K562 (cell line): ENCODE measurements around the gene RTBDN. TPM values are rescaled to one million over a fixed set of nuclear protein-coding genes. Genes with fewer than 3 reads are reported as not detected.
A peak's percentile ranks its signal among the peaks of the same experiment; 100 is the strongest.

Source experiments
- CREB1 ChIP-seq, 2 experiments: sonication (generic) in 1 of 2; formaldehyde crosslinking in 1 of 2; IDR thresholded peaks; 2 replicates each; pipeline versions ENCODE4 v1.6.1 to v1.8.0; 2012 to 2022; ENCODE audit warnings: inconsistent platforms in 1 of 2, mild to moderate bottlenecking in 1 of 2, missing genetic modification reagents in 1 of 2, moderate library complexity in 1 of 2
- FOXA3 ChIP-seq, 2 experiments: fragments of 450-650 bp in 1 of 2; sonication (generic) in 1 of 2; formaldehyde crosslinking; IDR thresholded peaks in 1 of 2; conservative IDR thresholded peaks in 1 of 2; 2 replicates each; pipeline versions ENCODE4 v1.4.0 to v1.8.0; 2020 to 2022; ENCODE audit warnings: mild to moderate bottlenecking in 2 of 2, missing genetic modification reagents in 1 of 2
- FOXJ3 ChIP-seq: sonication (generic); formaldehyde crosslinking; IDR thresholded peaks from 2 replicates; pipeline ENCODE4 v1.4.0; 2020; ENCODE audit warnings: mild to moderate bottlenecking, missing genetic modification reagents
- GATAD2A ChIP-seq: fragments of 450-650 bp; IDR thresholded peaks from 2 replicates; pipeline ENCODE4 v1.6.1; 2017
- NFE2 ChIP-seq: IDR thresholded peaks from 2 replicates; pipeline ENCODE4 v1.6.1; 2014; ENCODE audit warnings: antibody characterized with exemption, low read depth
- NR4A1 ChIP-seq, 2 experiments: fragments of 250-450 bp in 1 of 2; fragments of 450-650 bp in 1 of 2; sonication (Bioruptor Pico) in 1 of 2; IDR thresholded peaks; 2 replicates each; pipeline versions ENCODE4 v1.4.0 to v1.6.1; 2016 to 2020; ENCODE audit warnings: mild to moderate bottlenecking in 2 of 2, missing compliant biosample characterization in 1 of 2, missing genetic modification characterization in 1 of 2, moderate library complexity in 1 of 2
- PTRF ChIP-seq: fragments of 450-650 bp; IDR thresholded peaks from 2 replicates; pipeline ENCODE4 v1.6.1; 2016; ENCODE audit warnings: mild to moderate bottlenecking, missing genetic modification characterization, missing compliant biosample characterization
- polyA plus RNA-seq, 8 experiments: library from polyadenylated mRNA; depleted of rRNA in 4 of 8; stranded (reverse) in 5 of 8; unstranded in 3 of 8; fragments of >200 nt; fragmentation: Nextera tagmentation in 2 of 8; fragmentation: Illumina TruSeq in 1 of 8; extraction: Ambion mirVana in 2 of 8; extraction: Trizol in 1 of 8; gene quantifications; 2 replicates each; pipeline versions ENCODE4 v1.2.1 to v1.2.3, GENCODE V29; 2011 to 2014; ENCODE audit warnings: inconsistent platforms in 1 of 8, missing spikeins in 1 of 8
- total RNA-seq, 7 experiments: library from RNA; depleted of rRNA in 6 of 7; stranded (reverse); fragments of >200 nt in 6 of 7; fragmentation: Illumina TruSeq in 2 of 7; extraction: Trizol in 2 of 7; gene quantifications; 2 replicates each; pipeline versions ENCODE4 v1.2.1 to v1.2.3, GENCODE V29; 2011 to 2021; ENCODE audit warnings: low replicate concordance in 1 of 7
- TF ChIP-seq, protein P1 (sequence below): fragments of 250-450 bp; sonication (Bioruptor Pico); IDR thresholded peaks from 2 replicates; pipeline ENCODE4 v1.5.0; 2021; ENCODE audit warnings: mild to moderate bottlenecking, borderline replicate concordance
- TF ChIP-seq, protein P2 (sequence below): sonication (generic); formaldehyde crosslinking; IDR thresholded peaks from 2 replicates; pipeline ENCODE4 v1.8.1; 2023; ENCODE audit warnings: mild to moderate bottlenecking, missing genetic modification reagents, moderate library complexity
- TF ChIP-seq, protein P3 (sequence below), 3 experiments: fragments of 200-800 bp in 1 of 3; sonication (Bioruptor generic) in 1 of 3; sonication (generic) in 1 of 3; formaldehyde crosslinking in 1 of 3; IDR thresholded peaks; 2 replicates each; pipeline versions ENCODE4 v1.6.1 to v1.8.0; 2016 to 2022; ENCODE audit warnings: mild to moderate bottlenecking in 2 of 3, missing compliant biosample characterization in 2 of 3, missing genetic modification characterization in 2 of 3, missing genetic modification reagents in 1 of 3
- TF ChIP-seq, protein P4 (sequence below): fragments of 450-650 bp; formaldehyde crosslinking; conservative IDR thresholded peaks from 2 replicates; pipeline ENCODE4 v1.4.0; 2022; ENCODE audit warnings: mild to moderate bottlenecking, missing genetic modification characterization
- TF ChIP-seq, protein P5 (sequence below): fragments of 250-450 bp; sonication (Bioruptor Pico); IDR thresholded peaks from 2 replicates; pipeline ENCODE4 v1.8.0; 2022; ENCODE audit warnings: moderate library complexity, mild to moderate bottlenecking, inconsistent platforms
- TF ChIP-seq, protein P6 (sequence below): fragments of 250-450 bp; sonication (Bioruptor Pico); IDR thresholded peaks from 2 replicates; pipeline ENCODE4 v1.8.0; 2022; ENCODE audit warnings: inconsistent platforms, mild to moderate bottlenecking, moderate library complexity, borderline replicate concordance

Gene RTBDN
- total and polyA plus RNA-seq, 9 of the 15 experiments (the other 6 are each of a cell fraction or from before 2014, with no cell fraction given) = 0.20 to 2.3 (median 0.72) TPM; not detected in 1

DNA sequence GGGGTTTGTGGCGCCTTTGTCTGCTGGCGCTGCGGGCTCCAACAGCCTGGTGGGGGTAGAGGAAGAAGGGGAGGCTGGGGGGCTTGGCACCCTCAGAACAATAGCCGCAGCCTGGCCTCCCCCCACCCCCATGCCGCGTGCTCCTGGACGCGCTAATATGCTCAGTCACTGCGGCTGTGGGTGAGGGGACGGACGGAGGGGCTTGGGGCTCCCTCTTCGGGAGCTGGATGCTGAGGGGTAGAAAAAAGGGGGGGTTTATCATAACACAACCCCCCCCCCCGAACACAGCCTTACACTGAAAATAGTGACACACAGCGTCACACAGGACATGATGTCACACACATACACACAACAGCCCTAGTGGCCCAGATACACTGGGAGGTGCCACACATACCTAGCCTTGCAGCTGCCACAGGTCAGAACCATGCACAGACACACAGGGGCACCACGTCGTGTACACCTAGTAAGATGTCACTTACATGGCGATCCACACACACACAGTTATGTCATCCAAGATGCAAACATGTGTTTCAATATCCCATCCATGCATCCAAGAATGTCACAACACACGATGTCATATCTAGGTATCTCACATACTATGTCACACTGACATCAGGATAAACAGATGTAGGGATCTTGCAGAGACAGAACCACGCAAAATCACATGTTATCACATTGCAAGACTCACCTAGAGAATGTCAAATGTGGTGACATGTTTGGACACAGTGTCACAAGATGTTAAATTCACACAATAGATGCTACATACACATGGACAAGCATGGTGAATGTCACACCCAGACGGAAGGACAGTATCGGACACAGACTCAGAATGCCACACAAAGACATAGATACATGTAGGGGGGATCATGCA, 4.7 kb upstream of the RTBDN start (continued):
- TF ChIP-seq, protein P1, sequence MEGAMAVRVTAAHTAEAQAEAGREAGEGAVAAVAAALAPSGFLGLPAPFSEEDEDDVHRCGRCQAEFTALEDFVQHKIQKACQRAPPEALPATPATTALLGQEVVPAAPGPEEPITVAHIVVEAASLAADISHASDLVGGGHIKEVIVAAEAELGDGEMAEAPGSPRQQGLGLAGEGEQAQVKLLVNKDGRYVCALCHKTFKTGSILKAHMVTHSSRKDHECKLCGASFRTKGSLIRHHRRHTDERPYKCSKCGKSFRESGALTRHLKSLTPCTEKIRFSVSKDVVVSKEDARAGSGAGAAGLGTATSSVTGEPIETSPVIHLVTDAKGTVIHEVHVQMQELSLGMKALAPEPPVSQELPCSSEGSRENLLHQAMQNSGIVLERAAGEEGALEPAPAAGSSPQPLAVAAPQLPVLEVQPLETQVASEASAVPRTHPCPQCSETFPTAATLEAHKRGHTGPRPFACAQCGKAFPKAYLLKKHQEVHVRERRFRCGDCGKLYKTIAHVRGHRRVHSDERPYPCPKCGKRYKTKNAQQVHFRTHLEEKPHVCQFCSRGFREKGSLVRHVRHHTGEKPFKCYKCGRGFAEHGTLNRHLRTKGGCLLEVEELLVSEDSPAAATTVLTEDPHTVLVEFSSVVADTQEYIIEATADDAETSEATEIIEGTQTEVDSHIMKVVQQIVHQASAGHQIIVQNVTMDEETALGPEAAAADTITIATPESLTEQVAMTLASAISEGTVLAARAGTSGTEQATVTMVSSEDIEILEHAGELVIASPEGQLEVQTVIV (CRISPR knock-in tag) = no peak
- TF ChIP-seq, protein P2, sequence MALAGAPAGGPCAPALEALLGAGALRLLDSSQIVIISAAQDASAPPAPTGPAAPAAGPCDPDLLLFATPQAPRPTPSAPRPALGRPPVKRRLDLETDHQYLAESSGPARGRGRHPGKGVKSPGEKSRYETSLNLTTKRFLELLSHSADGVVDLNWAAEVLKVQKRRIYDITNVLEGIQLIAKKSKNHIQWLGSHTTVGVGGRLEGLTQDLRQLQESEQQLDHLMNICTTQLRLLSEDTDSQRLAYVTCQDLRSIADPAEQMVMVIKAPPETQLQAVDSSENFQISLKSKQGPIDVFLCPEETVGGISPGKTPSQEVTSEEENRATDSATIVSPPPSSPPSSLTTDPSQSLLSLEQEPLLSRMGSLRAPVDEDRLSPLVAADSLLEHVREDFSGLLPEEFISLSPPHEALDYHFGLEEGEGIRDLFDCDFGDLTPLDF (CRISPR knock-in tag) = no peak
- TF ChIP-seq GATAD2A = no peak
- TF ChIP-seq NFE2 = peak; percentile 33; the same call in 1 of the 2 replicates
- TF ChIP-seq NR4A1 (CRISPR knock-in tag; IDR thresholded peaks at IDR 0.05) = no peak
- no peak for TF ChIP-seq NR4A1 (tag; IDR thresholded peaks at IDR 0.05)
- TF ChIP-seq FOXJ3 (CRISPR knock-in tag) = no peak
- 0 out of 2 replicates have a peak, but pooled peaks have one; percentile 57 for TF ChIP-seq CREB1 (IDR thresholded peaks at IDR 0.05)
- peak; percentile 53 for TF ChIP-seq CREB1 (CRISPR knock-in tag; IDR thresholded peaks at IDR 0.05)
- peak in 1 of 2 experiments; percentile 53; a peak in 1 of 4 replicates for TF ChIP-seq FOXA3 (CRISPR knock-in tag; conservative IDR thresholded peaks at IDR 0.05 in 1 of 2, IDR thresholded peaks at IDR 0.05 in 1 of 2)
- TF ChIP-seq, protein P3, sequence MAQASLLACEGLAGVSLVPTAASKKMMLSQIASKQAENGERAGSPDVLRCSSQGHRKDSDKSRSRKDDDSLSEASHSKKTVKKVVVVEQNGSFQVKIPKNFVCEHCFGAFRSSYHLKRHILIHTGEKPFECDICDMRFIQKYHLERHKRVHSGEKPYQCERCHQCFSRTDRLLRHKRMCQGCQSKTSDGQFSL (CRISPR knock-in tag; IDR thresholded peaks at IDR 0.05) = peak; percentile 85
- TF ChIP-seq, protein P3 (tag; IDR thresholded peaks at IDR 0.05) = no peak
- TF ChIP-seq, protein P4, sequence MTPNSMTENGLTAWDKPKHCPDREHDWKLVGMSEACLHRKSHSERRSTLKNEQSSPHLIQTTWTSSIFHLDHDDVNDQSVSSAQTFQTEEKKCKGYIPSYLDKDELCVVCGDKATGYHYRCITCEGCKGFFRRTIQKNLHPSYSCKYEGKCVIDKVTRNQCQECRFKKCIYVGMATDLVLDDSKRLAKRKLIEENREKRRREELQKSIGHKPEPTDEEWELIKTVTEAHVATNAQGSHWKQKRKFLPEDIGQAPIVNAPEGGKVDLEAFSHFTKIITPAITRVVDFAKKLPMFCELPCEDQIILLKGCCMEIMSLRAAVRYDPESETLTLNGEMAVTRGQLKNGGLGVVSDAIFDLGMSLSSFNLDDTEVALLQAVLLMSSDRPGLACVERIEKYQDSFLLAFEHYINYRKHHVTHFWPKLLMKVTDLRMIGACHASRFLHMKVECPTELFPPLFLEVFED (CRISPR knock-in tag) = no peak
- no peak for TF ChIP-seq PTRF
- TF ChIP-seq, protein P5, sequence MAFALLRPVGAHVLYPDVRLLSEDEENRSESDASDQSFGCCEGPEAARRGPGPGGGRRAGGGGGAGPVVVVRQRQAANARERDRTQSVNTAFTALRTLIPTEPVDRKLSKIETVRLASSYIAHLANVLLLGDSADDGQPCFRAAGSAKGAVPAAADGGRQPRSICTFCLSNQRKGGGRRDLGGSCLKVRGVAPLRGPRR (CRISPR knock-in tag) = no peak
- TF ChIP-seq, protein P6, sequence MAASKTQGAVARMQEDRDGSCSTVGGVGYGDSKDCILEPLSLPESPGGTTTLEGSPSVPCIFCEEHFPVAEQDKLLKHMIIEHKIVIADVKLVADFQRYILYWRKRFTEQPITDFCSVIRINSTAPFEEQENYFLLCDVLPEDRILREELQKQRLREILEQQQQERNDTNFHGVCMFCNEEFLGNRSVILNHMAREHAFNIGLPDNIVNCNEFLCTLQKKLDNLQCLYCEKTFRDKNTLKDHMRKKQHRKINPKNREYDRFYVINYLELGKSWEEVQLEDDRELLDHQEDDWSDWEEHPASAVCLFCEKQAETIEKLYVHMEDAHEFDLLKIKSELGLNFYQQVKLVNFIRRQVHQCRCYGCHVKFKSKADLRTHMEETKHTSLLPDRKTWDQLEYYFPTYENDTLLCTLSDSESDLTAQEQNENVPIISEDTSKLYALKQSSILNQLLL = no peak
